Right lobe of liver (tissue), 4 donors: Measurements from ENCODE around the gene PPM1K.

ENCODE experiments used
- POLR2A ChIP-seq: fragments of 450-650 bp; IDR thresholded peaks from one replicate; pipeline ENCODE4 v1.6.1; 2017; ENCODE audit warnings: antibody characterized with exemption, mild to moderate bottlenecking
- TF ChIP-seq, protein P1 (sequence below), 4 donors: fragments of 200-600 bp in 3 of 4; fragments of 450-650 bp in 1 of 4; IDR thresholded peaks; one replicate each; pipeline versions ENCODE4 v1.5.1 to v1.8.0; 2016 to 2022; ENCODE audit warnings: antibody characterized with exemption in 4 of 4, mild to moderate bottlenecking in 2 of 4
- donor health status: DM: no; HTN: no; CAD: no.
- donor health status: DM: no; HTN: no; CAD: no.
- donor health status: DM: no; HTN: yes; CAD: no.

DNA sequence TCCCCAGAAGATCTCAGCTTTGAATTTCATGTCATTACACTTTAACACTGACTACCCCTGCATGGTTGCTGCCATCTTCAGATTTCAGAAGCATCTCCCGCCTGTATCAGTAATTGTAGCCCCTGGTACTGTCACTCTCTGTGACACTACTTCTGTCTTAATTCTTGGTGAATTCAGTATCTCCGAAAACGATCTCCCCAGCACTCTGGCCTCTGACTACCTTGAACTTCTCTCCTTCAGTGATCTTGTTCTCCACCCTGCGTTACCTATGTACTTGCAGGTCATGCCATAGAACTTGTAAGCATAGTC is 72.2 kb downstream of the PPM1K start:
- TF ChIP-seq, protein P1, sequence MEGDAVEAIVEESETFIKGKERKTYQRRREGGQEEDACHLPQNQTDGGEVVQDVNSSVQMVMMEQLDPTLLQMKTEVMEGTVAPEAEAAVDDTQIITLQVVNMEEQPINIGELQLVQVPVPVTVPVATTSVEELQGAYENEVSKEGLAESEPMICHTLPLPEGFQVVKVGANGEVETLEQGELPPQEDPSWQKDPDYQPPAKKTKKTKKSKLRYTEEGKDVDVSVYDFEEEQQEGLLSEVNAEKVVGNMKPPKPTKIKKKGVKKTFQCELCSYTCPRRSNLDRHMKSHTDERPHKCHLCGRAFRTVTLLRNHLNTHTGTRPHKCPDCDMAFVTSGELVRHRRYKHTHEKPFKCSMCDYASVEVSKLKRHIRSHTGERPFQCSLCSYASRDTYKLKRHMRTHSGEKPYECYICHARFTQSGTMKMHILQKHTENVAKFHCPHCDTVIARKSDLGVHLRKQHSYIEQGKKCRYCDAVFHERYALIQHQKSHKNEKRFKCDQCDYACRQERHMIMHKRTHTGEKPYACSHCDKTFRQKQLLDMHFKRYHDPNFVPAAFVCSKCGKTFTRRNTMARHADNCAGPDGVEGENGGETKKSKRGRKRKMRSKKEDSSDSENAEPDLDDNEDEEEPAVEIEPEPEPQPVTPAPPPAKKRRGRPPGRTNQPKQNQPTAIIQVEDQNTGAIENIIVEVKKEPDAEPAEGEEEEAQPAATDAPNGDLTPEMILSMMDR (IDR thresholded peaks at IDR 0.05), result no peak
- no peak for TF ChIP-seq POLR2A
